Activated T-helper 1 cell treated with anti-CD3 and anti-CD28 coated beads, Interleukin-12 subunit alpha, Interleukin-12 subunit beta, Interleukin-2, Interleukin-4 antibody, amounts not matched to agents 30 ng/mL and 10 ng/mL and 1 ng/mL, durations not matched to agents 14 hours and 24 hours and 36 hours (primary cell): ENCODE data around the gene QSOX1. TPM values are rescaled to one million over a fixed set of nuclear protein-coding genes. Genes with fewer than 3 reads are reported as not detected.

ENCODE experiments used
- DNase-seq: peaks from one replicate; pipeline ENCODE4 v3.0.0; 2021; ENCODE audit warnings: low spot score
- H3K27ac Mint-ChIP-seq: one replicate; pipeline ENCODE4 v1.8.0; 2021; ENCODE audit warnings: mild to moderate bottlenecking, mixed read lengths
- H3K27me3 Mint-ChIP-seq: one replicate; pipeline ENCODE4 v1.8.0; 2022; ENCODE audit warnings: mild to moderate bottlenecking, moderate library complexity, mixed read lengths; ENCODE audit not compliant: insufficient read depth
- H3K36me3 Mint-ChIP-seq: one replicate; pipeline ENCODE4 v1.8.0; 2021; ENCODE audit warnings: low read depth, mixed read lengths
- H3K4me1 Mint-ChIP-seq: one replicate; pipeline ENCODE4 v1.8.0; 2021; ENCODE audit warnings: low read depth, mixed read lengths
- H3K4me3 Mint-ChIP-seq: one replicate; pipeline ENCODE4 v1.8.0; 2021; ENCODE audit warnings: mild to moderate bottlenecking, moderate library complexity, mixed read lengths
- H3K9me3 Mint-ChIP-seq: one replicate; pipeline ENCODE4 v1.8.0; 2021; ENCODE audit warnings: mixed read lengths
- intact Hi-C: fragments of 100-400 bp; cut with micrococcal nuclease; formaldehyde crosslinking; loops from one replicate; pipeline ENCODE4 v1.15.1; 2024
- total RNA-seq: library from RNA; stranded (reverse); gene quantifications from 2 replicates; pipeline ENCODE4 v1.2.3, GENCODE V29; 2022

The QSOX1 gene
- total RNA-seq, 1 donor from 2014 or later = 61.4 TPM

- no peak overlapping the region for H3K4me3 Mint-ChIP-seq
- H3K36me3 Mint-ChIP-seq = no peaks in the 10 kb centered on the region
- H3K9me3 Mint-ChIP-seq = no peaks in the 10 kb centered on the region
- H3K27ac Mint-ChIP-seq = no peak overlapping the region
- DNase-seq = no peak
- peaks cover 27% of the 10 kb centered on the region for H3K27me3 Mint-ChIP-seq
- H3K4me1 Mint-ChIP-seq = peaks cover 8% of the 10 kb centered on the region
- intact Hi-C loops = no loop called here
Observed at GRCh38 chr1:180135535-180135934, 19.1 kb upstream of the QSOX1 start.

GRCh38 chr1:180136331-180136967 lies 18.2 kb upstream of the QSOX1 start:
- no peaks in the 10 kb centered on the region for H3K9me3 Mint-ChIP-seq
- H3K36me3 Mint-ChIP-seq = no peaks in the 10 kb centered on the region
- H3K27me3 Mint-ChIP-seq = peaks cover 30% of the 10 kb centered on the region
- intact Hi-C loops = no loop called here
- H3K4me1 Mint-ChIP-seq = peaks cover 5% of the 10 kb centered on the region
- DNase-seq = no peak
- H3K27ac Mint-ChIP-seq = no peak overlapping the region
- no peak overlapping the region for H3K4me3 Mint-ChIP-seq

- H3K9me3 Mint-ChIP-seq = no peaks in the 10 kb centered on the region
- no peak overlapping the region for H3K4me3 Mint-ChIP-seq
- no peaks in the 10 kb centered on the region for H3K36me3 Mint-ChIP-seq
- no peaks in the 10 kb centered on the region for H3K4me1 Mint-ChIP-seq
- intact Hi-C loops = no loop called here
- DNase-seq = no peak
- H3K27ac Mint-ChIP-seq = no peak overlapping the region
- peaks cover 27% of the 10 kb centered on the region for H3K27me3 Mint-ChIP-seq
Observed at GRCh38 chr1:180136968-180137356, 17.7 kb upstream of the QSOX1 start.

- H3K27ac Mint-ChIP-seq = no peak overlapping the region
- intact Hi-C loops = no loop called here
- no peaks in the 10 kb centered on the region for H3K4me1 Mint-ChIP-seq
- no peak overlapping the region for H3K4me3 Mint-ChIP-seq
- H3K36me3 Mint-ChIP-seq = no peaks in the 10 kb centered on the region
- H3K9me3 Mint-ChIP-seq = no peaks in the 10 kb centered on the region
- no peak for DNase-seq
- peaks cover 31% of the 10 kb centered on the region for H3K27me3 Mint-ChIP-seq
Observed at GRCh38 chr1:180137776-180138175, 16.9 kb upstream of the QSOX1 start.

GRCh38 chr1:180141381-180141934 lies 13.2 kb upstream of the QSOX1 start:
- intact Hi-C loops = no loop called here
- H3K27me3 Mint-ChIP-seq = peaks cover 27% of the 10 kb centered on the region
- no peaks in the 10 kb centered on the region for H3K9me3 Mint-ChIP-seq
- DNase-seq = no peak
- H3K4me1 Mint-ChIP-seq = no peaks in the 10 kb centered on the region
- H3K27ac Mint-ChIP-seq = no peak overlapping the region
- no peaks in the 10 kb centered on the region for H3K36me3 Mint-ChIP-seq
- H3K4me3 Mint-ChIP-seq = no peak overlapping the region

GRCh38 chr1:180143359-180143758 lies 11.3 kb upstream of the QSOX1 start:
- Mint-ChIP-seq H3K4me1 (no peaks in the 10 kb centered on the region), H3K27me3 (peaks cover 16% of the 10 kb centered on the region), H3K36me3 (no peaks in the 10 kb centered on the region), H3K9me3 (no peaks in the 10 kb centered on the region), H3K27ac (no peak overlapping the region), H3K4me3 (no peak overlapping the region)
- intact Hi-C loops = no loop called here
- no peak for DNase-seq

GRCh38 chr1:180144659-180145357 lies 9.9 kb upstream of the QSOX1 start:
- intact Hi-C loops = no loop called here
- Mint-ChIP-seq H3K4me3 (no peak overlapping the region), H3K27ac (no peak overlapping the region), H3K36me3 (no peaks in the 10 kb centered on the region), H3K4me1 (no peaks in the 10 kb centered on the region), H3K9me3 (no peaks in the 10 kb centered on the region), H3K27me3 (peaks cover 7% of the 10 kb centered on the region)
- DNase-seq = no peak

GRCh38 chr1:180145446-180145845 lies 9.2 kb upstream of the QSOX1 start:
- Mint-ChIP-seq H3K4me3 (no peak overlapping the region), H3K4me1 (no peaks in the 10 kb centered on the region), H3K36me3 (no peaks in the 10 kb centered on the region), H3K27ac (no peak overlapping the region), H3K9me3 (no peaks in the 10 kb centered on the region), H3K27me3 (peaks cover 7% of the 10 kb centered on the region)
- DNase-seq = no peak
- intact Hi-C loops = no loop called here

GRCh38 chr1:180150982-180151381 lies 3.7 kb upstream of the QSOX1 start:
- Mint-ChIP-seq H3K27ac (no peak overlapping the region), H3K4me3 (no peak overlapping the region), H3K4me1 (peaks cover 20% of the 10 kb centered on the region), H3K9me3 (no peaks in the 10 kb centered on the region), H3K27me3 (peaks cover 4% of the 10 kb centered on the region), H3K36me3 (no peaks in the 10 kb centered on the region)
- no peak for DNase-seq
- intact Hi-C loops = no loop called here

GRCh38 chr1:180151508-180151907 lies 3.2 kb upstream of the QSOX1 start:
- peaks cover 26% of the 10 kb centered on the region for H3K4me1 Mint-ChIP-seq
- H3K27me3 Mint-ChIP-seq = peaks cover 4% of the 10 kb centered on the region
- H3K36me3 Mint-ChIP-seq = no peaks in the 10 kb centered on the region
- no peak overlapping the region for H3K27ac Mint-ChIP-seq
- DNase-seq = no peak
- no peak overlapping the region for H3K4me3 Mint-ChIP-seq
- no peaks in the 10 kb centered on the region for H3K9me3 Mint-ChIP-seq
- intact Hi-C loops = no loop called here

GRCh38 chr1:180152588-180152987 lies 2.1 kb upstream of the QSOX1 start:
- no peaks in the 10 kb centered on the region for H3K9me3 Mint-ChIP-seq
- H3K36me3 Mint-ChIP-seq = no peaks in the 10 kb centered on the region
- peaks cover 36% of the 10 kb centered on the region for H3K4me1 Mint-ChIP-seq
- H3K27me3 Mint-ChIP-seq = peaks cover 4% of the 10 kb centered on the region
- no peak overlapping the region for H3K27ac Mint-ChIP-seq
- intact Hi-C loops = no loop called here
- H3K4me3 Mint-ChIP-seq = peak overlapping the region; percentile 19
- DNase-seq = no peak

GRCh38 chr1:180153032-180153431 lies 1.6 kb upstream of the QSOX1 start:
- no peak for DNase-seq
- Mint-ChIP-seq H3K36me3 (no peaks in the 10 kb centered on the region), H3K27ac (no peak overlapping the region), H3K27me3 (peaks cover 4% of the 10 kb centered on the region), H3K4me3 (peak overlapping the region; percentile 38), H3K4me1 (peaks cover 40% of the 10 kb centered on the region), H3K9me3 (no peaks in the 10 kb centered on the region)
- intact Hi-C loops = no loop called here

GRCh38 chr1:180154003-180154324 lies 705 bp upstream of the QSOX1 start:
- H3K27me3 Mint-ChIP-seq = peaks cover 4% of the 10 kb centered on the region
- no peak for DNase-seq
- H3K4me3 Mint-ChIP-seq = peak overlapping the region; percentile 88
- H3K4me1 Mint-ChIP-seq = peaks cover 44% of the 10 kb centered on the region
- H3K9me3 Mint-ChIP-seq = no peaks in the 10 kb centered on the region
- H3K36me3 Mint-ChIP-seq = no peaks in the 10 kb centered on the region
- peak overlapping the region; percentile 73 for H3K27ac Mint-ChIP-seq
- intact Hi-C loops = loop anchor here (1.0 kb wide), 3 partner anchors 272 to 477 kb away; partner anchors contain the start of genes TOR1AIP1 and TOR1AIP2
